GM18526 (cell line): ENCODE results near the gene SRGAP3.

Experiments used
- POLR2A ChIP-seq: IDR thresholded peaks from 3 replicates; pipeline ENCODE4 v1.6.1; 2011; ENCODE audit not compliant: insufficient read length; ENCODE audit errors: extremely low read depth

Gene SRGAP3

DNA sequence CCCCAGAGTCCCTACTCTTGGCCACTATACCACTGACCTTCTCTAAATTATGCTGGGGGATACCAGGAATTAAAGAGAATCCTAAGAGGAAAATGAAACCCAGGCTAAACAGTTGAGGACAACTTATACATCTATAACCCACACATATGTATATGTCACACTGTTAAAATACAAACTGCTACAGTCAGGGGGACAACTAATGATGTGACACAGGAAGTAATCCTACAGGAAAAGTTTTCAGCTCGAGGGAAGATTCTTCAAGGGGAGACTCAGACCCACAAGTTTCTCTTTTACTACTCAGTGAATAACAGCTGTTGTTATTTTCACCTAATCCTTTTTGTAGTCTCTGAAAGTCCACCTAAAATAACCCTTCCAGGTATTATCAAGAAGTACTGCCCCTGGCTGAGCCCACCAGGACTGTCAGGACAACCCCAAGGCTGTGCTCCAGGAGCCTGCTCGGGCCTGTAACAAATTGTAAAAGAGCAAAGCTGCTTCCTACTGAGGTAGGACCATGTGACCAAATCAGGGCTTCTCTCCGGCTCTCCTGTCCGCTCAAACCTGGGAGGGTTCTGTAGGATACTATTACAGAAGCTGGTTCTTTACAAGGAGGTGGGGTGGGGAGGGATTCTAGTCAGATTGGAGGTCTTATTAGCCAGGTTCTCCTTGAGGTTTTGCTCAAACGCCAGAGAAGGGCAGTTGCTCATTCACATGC is 91.6 kb downstream of the SRGAP3 start:
- no peak for TF ChIP-seq POLR2A

DNA sequence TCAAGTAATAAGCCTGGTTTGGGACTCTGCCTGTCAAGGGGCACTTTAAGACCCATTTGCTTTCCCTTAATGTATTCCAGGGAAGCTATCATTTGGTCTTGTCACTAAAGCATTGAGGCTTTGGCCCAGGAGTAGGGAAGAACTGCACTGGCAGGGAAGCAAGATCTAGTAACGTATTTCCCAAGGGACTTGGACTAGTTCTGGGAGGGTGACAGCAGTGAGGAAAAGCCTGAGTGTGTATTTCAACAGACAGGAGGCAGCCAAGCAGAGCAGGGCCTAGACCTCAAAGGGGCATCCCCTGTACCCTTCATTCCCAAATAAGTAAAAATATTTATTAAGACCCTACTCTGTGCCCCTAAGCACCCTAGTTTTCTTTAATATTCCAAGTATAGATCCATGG is 92.8 kb downstream of the SRGAP3 start:
- no peak for TF ChIP-seq POLR2A

DNA sequence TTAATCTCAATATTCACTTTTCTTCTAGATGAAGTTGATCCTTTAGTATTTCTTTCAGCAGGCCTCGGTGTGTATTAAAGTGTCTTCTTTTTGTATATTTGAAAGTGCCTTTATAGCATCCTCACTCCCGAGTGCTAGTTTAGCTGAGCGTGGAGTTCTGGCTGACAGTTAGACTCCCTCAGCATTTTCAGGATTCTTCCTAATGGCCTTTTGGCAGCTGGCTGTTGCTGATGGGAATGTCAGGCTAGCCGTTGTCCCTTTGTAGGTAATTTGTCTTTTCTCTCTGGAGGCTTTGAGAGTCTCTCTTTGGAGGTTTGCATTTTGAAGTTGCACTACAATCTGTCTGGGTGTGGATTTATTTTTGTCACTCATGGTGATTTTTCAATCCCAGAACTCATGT is 94.4 kb downstream of the SRGAP3 start:
- TF ChIP-seq POLR2A: no peak

DNA sequence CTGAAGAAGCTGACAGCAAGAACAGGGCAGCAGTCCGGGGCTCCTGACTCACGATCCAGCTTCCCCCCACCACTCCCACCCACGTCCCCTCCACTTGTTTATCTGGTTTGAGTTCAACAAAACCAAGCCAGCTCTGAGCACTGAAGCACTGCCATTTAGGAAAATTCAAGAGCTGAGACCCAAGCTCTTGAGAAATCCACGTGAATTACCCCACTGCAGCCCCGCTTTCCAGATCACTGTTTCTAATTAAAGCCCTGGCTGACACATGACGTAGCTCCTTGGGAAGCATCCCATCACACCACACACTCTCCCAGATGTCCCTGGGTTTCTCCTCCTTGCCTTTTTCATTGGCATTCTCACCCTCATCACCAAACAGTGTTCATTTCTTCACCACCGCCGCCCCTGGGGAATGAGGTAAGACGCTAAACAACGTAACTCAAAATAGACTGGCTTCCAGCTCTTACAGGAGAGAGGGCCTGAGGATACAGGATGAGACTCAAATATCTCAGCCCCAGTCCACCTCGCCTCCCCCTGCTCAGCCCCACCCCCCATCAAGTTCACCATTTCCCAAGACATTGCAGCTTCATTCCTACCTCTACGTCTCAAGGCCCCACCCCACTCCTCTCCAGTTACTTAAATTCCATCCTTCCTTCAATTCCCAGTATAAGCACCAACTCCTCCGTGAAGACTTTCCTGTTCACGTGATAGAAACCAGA is 95.4 kb downstream of the SRGAP3 start:
- no peak for TF ChIP-seq POLR2A

DNA sequence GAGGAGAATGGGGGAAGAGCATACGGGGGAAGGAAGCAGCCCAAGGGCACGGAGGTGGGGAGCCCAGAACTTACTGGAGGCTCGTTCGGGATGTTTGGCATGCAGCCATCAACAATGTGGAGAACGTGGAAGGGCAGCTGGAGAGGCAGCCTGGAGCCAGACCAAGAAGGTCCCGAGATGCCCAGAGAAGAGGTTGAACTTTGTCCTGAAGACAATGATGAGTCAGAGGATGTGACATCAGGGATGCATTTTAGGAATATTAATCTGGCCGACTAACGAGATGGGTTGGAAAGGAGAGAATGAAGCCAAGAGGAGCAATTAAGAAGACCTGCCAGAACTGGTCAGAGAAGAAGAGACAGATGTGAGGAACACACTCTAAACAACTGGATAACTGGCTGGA is 98.2 kb downstream of the SRGAP3 start:
- TF ChIP-seq POLR2A: no peak

DNA sequence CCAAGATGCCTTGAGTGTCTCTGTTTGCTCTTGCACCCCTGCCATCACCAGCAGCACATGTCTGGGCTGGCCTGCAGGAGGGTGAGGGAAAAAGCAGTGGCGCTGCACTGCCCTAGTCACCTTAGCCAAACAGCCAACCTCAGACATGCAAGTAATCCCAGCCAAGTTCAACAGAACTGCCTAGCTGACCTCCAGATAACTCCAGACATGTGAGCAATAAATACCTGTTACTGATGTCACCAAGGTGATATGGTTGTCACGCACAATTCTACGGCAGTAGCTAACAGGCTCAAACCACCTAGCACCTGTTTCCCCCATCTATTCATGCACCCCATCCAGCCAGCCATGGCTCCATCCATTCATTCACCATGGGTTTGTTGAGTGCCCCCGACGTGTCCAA is 99.9 kb downstream of the SRGAP3 start:
- no peak for TF ChIP-seq POLR2A

DNA sequence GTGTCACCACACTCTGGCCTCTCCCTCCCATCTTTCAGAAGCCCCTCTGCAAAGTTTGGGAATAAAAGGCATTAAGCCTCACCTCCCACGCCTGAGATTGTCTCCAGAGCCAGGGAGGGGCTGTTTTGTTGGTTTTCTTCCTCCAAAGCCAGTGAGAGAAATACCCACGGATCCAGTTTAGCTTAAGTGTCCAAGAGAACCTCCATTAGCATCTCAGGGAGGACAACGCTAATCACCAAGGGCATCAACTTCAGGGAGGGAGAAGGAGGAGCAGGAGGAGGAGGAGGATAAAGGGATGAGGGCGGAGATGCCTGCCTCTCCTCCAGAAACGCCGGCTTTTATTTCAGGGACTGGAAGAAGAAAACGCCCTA is 101.6 kb downstream of the SRGAP3 start:
- no peak for TF ChIP-seq POLR2A

DNA sequence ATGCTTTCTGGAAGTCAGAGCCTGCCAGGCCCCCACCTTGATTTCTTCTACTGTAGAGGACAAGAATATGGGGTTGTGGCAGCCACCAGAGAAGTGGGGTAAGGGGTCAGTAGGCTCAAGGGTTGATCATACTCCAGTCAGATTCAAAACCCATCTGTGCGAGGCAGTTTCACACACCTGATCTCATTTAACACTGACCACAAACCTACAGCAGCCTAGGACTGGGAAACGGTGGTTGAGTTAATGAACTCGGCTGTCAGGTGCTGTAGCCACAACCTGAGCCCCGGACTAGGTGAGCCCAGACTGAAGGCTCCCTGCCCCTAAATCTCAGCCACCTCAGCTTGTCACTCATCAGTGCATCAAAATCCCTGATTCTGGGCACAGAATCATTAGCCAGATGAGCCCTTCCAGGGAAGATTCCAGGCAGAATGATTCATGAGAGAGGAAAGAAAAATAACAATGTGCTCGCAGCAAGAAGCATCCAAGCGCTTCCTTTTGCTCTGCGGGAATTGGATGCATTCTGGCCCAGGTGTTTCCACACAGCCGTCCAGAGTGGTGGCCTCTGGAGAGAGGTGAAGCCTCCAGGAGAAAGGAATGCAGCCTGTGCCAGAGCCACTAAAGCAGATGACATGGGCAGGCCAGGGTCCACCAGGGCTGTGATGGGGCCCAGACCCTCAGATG is 102.1 kb downstream of the SRGAP3 start:
- no peak for TF ChIP-seq POLR2A

DNA sequence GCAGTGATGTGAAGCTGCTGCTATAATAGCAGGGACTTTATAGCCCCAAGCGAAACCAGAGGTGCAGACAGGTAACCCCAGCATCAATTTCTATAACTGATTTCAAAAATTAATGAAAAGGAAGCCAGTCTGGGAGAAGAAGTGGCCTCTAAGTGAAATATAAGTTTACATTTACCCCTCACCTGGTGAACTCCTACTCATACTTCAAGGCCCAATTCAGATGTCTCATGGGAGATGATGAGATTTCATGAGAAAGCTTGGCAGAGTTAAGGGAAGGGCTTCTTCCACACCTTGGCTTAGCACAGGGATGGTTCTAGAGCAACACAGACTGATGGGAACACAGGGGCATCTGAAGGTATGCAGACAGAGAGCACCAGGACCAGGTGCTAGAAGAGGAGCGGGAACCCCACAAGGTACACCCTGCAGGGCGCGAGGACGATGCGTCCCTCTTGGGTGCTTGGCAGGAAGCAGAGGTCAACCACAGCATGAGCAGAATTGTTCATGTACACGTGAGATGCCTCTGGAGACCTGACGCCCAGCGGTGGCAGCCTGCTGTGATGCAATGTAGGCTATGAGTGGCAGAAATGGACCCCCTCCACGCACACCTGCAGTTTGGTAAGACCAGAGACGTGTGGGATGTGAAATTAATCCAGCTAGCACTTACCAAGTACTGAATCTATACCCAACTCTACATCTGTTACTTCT is 102.9 kb downstream of the SRGAP3 start:
- no peak for TF ChIP-seq POLR2A

DNA sequence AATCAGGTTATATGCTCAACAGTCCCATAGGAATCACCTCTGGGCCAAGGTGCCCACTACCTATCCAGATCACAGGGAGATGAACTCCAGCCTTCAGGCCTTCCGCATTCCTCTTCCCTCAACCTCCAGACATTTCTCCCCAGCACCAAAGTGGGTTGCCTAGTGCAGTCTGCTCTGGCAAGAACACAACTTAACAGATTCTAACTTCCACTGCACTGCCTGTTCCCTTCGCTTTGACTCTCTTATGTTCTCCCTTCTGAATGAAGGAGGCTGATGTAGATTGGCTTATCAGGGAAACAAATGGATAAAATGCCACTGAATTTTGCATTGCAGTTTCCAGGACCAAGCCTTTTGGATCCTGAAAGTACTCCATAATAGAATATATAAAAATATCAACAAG is 106.3 kb downstream of the SRGAP3 start:
- TF ChIP-seq POLR2A: no peak

DNA sequence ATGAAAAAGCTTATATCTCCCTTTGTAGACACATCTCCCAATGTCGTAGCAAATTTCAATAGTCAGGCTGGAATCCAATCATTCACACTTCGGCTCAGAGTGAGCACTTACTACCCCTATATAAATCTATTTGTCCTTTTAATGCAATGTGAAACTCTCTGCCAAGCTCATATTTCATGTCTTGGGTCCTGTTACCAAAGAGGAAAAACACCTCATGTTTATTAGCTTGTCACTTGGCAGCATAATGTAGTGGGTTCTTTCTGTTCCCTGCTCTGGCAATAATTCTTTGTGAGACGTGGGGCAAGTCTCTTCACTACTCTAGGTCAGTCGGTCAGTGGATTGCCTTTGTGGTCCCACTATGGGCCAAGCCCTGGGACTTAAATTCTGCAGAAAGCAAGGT is 107.1 kb downstream of the SRGAP3 start:
- TF ChIP-seq POLR2A: no peak

DNA sequence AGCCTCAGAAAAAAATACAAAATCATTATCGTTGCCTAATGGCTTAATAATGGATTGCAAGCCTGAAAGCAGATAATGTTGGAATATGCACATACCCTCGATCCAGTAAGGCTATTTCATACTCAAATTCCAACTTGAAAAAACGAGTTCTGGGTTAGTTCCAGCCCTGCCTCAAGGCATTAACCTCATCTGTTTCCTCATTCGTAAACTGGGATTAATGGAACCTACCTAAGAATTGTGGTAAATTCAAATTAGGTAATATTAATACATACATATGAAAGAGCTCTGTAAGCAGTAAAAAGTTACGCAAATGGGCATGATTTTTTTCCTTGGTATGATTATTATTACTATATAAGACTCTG is 107.5 kb downstream of the SRGAP3 start:
- TF ChIP-seq POLR2A: no peak

DNA sequence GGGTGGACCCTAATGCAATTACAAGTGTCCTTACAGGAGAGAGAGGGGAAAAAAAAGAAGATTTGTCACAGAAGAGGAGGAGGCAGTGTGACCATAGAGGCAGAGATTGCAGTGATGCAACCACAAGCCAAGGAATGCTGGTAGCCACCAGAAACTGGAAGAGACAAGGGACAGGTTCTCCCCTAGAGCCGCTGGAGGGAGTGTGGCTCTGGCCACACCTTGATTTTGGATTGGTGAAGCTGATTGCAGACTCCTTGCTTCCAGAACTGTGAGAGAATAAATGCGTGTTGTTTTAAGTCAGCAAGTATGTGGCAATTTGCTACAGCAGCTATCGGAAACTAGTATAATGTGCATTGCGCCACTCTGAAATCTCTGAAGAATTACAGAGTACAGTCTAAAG is 110.1 kb downstream of the SRGAP3 start:
- no peak for TF ChIP-seq POLR2A

DNA sequence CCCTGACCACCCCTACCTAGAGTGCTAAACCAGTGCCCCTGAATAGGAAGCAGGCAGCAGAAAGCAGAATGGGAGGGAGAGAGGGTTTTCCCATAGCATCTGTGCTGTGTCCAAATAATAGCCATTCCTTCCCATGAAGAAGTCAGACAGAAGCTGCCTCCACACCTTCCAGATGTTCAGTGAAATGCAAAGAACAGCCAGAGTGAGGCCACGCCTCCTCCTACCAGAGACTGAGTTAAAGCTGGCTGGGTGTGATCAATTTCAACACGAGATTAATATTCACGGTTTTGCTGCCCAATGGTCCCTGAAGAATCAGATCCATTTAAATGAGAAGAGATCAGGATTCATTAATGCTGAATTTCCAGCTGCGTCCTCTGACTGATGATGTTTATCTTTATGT is 111.8 kb downstream of the SRGAP3 start:
- TF ChIP-seq POLR2A: no peak

DNA sequence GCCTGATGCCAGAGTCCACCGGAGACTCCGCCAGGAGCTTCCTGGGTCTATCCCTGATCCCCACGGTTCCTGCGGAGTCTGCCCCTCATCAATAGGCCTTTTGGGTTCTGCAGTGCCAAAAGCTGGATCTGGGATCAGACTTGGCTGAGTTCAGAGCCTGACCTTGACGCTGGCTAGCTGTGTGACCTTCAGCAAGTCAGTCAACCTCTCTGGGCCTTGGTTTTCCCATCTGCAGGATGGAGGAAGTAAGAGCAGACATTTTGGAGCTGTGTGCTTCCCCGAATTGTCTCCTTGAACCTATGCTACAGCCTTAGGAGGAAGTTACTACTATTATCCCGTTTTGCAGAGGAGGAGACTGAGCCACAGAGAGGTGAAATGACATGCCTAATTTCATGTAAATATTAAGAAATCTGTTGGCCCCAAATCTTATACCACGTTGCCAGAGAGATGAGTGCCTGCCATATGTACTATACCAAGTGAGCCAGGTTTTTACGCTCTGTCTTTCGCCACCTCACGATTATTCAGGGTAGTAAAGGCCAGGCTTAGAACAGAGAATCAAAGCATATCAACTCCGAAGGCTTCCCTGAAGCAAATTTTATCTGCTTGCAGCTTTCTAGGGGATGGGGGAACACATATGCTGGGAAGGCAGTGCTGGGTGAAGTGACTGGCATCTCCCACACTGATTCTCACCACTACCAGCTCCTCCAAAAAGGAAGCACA is 112.5 kb downstream of the SRGAP3 start:
- TF ChIP-seq POLR2A: no peak
